SK-N-SH (cell line): ENCODE results near the gene GSE1. TPM values are rescaled to one million over a fixed set of nuclear protein-coding genes. Genes with fewer than 3 reads are reported as not detected.
A peak's percentile ranks its signal among the peaks of the same experiment; 100 is the strongest.

Source experiments
- CTCF ChIA-PET: fragments of 300-600, 350-600 bp; formaldehyde crosslinking; extraction: SDS; loops from one replicate; lab custom pipeline; 2021; lab: Yijun Ruan, JAX
- POLR2A ChIA-PET: fragments of 350-600 bp; sonication (Branson Sonifier 250); formaldehyde crosslinking; extraction: SDS; loops from one replicate; lab custom pipeline; 2020; ENCODE audit warnings: antibody characterized with exemption, inconsistent platforms; lab: Yijun Ruan, JAX
- DNase-seq: peaks from one replicate; pipeline ENCODE4 v3.0.0; 2012
- H2AFZ ChIP-seq: fragments of 200-600 bp; sonication (generic); 2 replicates; pipeline ENCODE4 v1.8.1; 2016; ENCODE audit warnings: antibody characterized with exemption, mild to moderate bottlenecking, low read depth
- H3F3A ChIP-seq: fragments of 200-600 bp; sonication (generic); replicated peaks from 2 replicates; pipeline ENCODE3; 2016; ENCODE audit warnings: antibody characterized with exemption, mild to moderate bottlenecking; ENCODE audit not compliant: insufficient read depth
- H3K27ac ChIP-seq, 2 experiments: fragments of 200-500 bp in 1 of 2; fragments of 200-600 bp in 1 of 2; sonication (Bioruptor generic) in 1 of 2; sonication (generic), shearing (Covaris generic) in 1 of 2; 2 replicates each; pipeline versions ENCODE4 v1.5.1 to v1.6.1; 2014 to 2016; ENCODE audit warnings: low read depth in 2 of 2, inconsistent platforms in 1 of 2, low read length in 1 of 2, mild to moderate bottlenecking in 1 of 2, mixed read lengths in 1 of 2
- H3K27me3 ChIP-seq: fragments of 200-600 bp; sonication (generic), shearing (Covaris generic); 2 replicates; pipeline ENCODE4 v1.6.1; 2016; ENCODE audit warnings: mixed run types; ENCODE audit not compliant: insufficient read depth
- H3K36me3 ChIP-seq, 2 experiments: fragments of 200-500 bp in 1 of 2; fragments of 200-600 bp in 1 of 2; sonication (Bioruptor generic) in 1 of 2; sonication (generic) in 1 of 2; replicated peaks in 1 of 2; 2 replicates each; pipeline versions ENCODE3 to v1.5.1; 2014 to 2016; ENCODE audit warnings: low read length in 1 of 2, mild to moderate bottlenecking in 1 of 2; ENCODE audit not compliant: insufficient read depth in 2 of 2, control insufficient read depth in 1 of 2
- H3K4me1 ChIP-seq, 2 experiments: fragments of 200-500 bp in 1 of 2; fragments of 200-600 bp in 1 of 2; sonication (Bioruptor generic) in 1 of 2; sonication (generic), shearing (Covaris generic) in 1 of 2; 2 replicates each; pipeline versions ENCODE4 v1.5.1 to v1.6.1; 2014 to 2016; ENCODE audit warnings: low read depth in 1 of 2, low read length in 1 of 2, mixed run types in 1 of 2; ENCODE audit not compliant: insufficient read depth in 2 of 2, control insufficient read depth in 1 of 2
- H3K4me2 ChIP-seq: fragments of 200-600 bp; sonication (generic), shearing (Covaris generic); 2 replicates; pipeline ENCODE4 v1.6.1; 2017; ENCODE audit warnings: mixed run types
- H3K4me3 ChIP-seq, 2 experiments: fragments of 200-500 bp in 1 of 2; fragments of 200-600 bp in 1 of 2; sonication (Bioruptor generic) in 1 of 2; sonication (generic), shearing (Covaris generic) in 1 of 2; 2 replicates each; pipeline versions ENCODE4 v1.5.1 to v1.8.1; 2014 to 2016; ENCODE audit warnings: low read depth in 2 of 2, inconsistent platforms in 1 of 2, low read length in 1 of 2, mild to moderate bottlenecking in 1 of 2, mixed read lengths in 1 of 2, moderate library complexity in 1 of 2
- H3K79me2 ChIP-seq: fragments of 200-600 bp; sonication (generic); 2 replicates; pipeline ENCODE4 v1.8.1; 2017; ENCODE audit warnings: mild to moderate bottlenecking; ENCODE audit not compliant: insufficient read depth
- H3K9ac ChIP-seq: fragments of 200-600 bp; sonication (generic); 2 replicates; pipeline ENCODE4 v1.6.1; 2017; ENCODE audit warnings: mixed run types
- H3K9me2 ChIP-seq: fragments of 200-600 bp; sonication (generic); 2 replicates; pipeline ENCODE4 v1.6.1; 2017; ENCODE audit warnings: mixed run types
- H3K9me3 ChIP-seq: fragments of 200-600 bp; sonication (generic); 2 replicates; pipeline ENCODE4 v1.6.1; 2017; ENCODE audit warnings: mixed run types, mild to moderate bottlenecking, moderate library complexity
- H4K20me1 ChIP-seq: fragments of 200-600 bp; sonication (generic); 2 replicates; pipeline ENCODE4 v1.6.1; 2017; ENCODE audit warnings: mild to moderate bottlenecking, mixed run types; ENCODE audit not compliant: insufficient read depth
- ELF1 ChIP-seq: IDR thresholded peaks from 2 replicates; pipeline ENCODE4 v1.4.0; 2012
- EP300 ChIP-seq, 2 experiments: IDR thresholded peaks; 2 replicates each; pipeline versions ENCODE4 v1.4.0 to v1.6.1; 2012; ENCODE audit warnings: borderline replicate concordance in 1 of 2, low read depth in 1 of 2, low read length in 1 of 2
- WGBS: methylation state at CpG from one replicate; pipeline ENCODE4 v1.1.6; 2017; ENCODE audit warnings: low lambda C conversion rate; 5-methylcytosine and 5-hydroxymethylcytosine counted together
- polyA plus RNA-seq, 3 experiments: library from polyadenylated mRNA; depleted of rRNA; stranded (reverse); fragments of >200 nt; gene quantifications; 2 replicates each; pipeline ENCODE4 v1.2.3, GENCODE V29; 2012
- TF ChIP-seq, protein P1 (sequence below): fragments of 150-350 bp; IDR thresholded peaks from 2 replicates; pipeline ENCODE4 v1.6.1; 2016; ENCODE audit warnings: mild to moderate bottlenecking, low read depth, low read length
- TF ChIP-seq, protein P2 (sequence below): fragments of 200-600 bp; sonication (generic); IDR thresholded peaks from 2 replicates; pipeline ENCODE4 v1.6.1; 2017; ENCODE audit warnings: antibody characterized with exemption, mild to moderate bottlenecking, moderate library complexity

GSE1 gene
- polyA plus RNA-seq, 1 of the 3 experiments (the other 2 are of a cell fraction) = 26.5 TPM

DNA sequence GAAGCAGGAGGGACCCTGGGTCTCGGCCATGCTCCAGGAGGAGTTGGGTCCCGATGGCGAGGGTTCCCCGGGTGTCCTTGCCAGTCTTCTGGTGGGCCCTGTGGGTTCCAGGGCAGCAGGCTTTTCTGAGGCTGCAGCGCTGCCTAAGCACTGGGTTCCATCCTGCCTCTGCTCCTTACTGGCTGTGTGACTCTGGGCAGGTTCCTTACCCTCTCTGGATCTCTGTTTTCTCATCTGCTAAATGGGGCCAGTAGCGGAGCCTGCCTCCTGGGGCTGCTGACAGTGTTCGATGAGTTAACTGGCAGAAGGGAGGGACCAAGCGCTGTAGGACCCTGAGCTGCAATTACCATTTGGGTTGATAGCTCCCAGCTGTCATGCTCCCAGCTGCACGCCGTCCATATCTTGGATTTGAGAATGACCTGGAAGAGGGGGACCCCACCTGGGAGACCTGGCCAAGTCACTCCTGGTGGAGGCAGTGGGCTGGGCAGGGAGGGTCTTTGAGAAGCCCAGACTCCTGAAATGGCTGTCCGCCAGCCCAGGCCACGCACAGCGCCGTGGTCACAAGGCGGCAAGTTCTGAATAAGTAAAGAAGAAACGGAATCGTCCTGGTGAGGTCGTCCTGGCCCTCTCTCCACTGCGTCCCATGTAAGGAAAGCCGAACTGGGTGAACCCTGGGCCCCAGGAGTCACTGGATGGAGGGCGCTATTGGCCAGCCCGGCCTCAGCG lies 47.2 kb upstream of the GSE1 start:
- no peak overlapping the region for H3K4me2 ChIP-seq
- CTCF ChIA-PET = interaction anchor here (0.7 to 5.0 kb wide), 4 partner anchors 8 to 51 kb away, joined by 3 to 34 read pairs (median 12); no protein-coding TSS in a partner anchor
- peaks cover 16 to 49% of the 10 kb centered on the region in 2 experiments; a peak in 3 of 4 replicates for H3K4me1 ChIP-seq
- TF ChIP-seq ELF1 (no peak), EP300 (IDR thresholded peaks at IDR 0.05; ENCODE audit: borderline replicate concordance in 1 of 2, low read depth in 1 of 2, low read length in 1 of 2) (no peak)
- TF ChIP-seq, protein P1, sequence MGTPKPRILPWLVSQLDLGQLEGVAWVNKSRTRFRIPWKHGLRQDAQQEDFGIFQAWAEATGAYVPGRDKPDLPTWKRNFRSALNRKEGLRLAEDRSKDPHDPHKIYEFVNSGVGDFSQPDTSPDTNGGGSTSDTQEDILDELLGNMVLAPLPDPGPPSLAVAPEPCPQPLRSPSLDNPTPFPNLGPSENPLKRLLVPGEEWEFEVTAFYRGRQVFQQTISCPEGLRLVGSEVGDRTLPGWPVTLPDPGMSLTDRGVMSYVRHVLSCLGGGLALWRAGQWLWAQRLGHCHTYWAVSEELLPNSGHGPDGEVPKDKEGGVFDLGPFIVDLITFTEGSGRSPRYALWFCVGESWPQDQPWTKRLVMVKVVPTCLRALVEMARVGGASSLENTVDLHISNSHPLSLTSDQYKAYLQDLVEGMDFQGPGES = no peak
- POLR2A ChIA-PET = interaction anchor here (0.5 kb wide), 1 partner anchor 46 kb away, joined by 3 read pairs; no protein-coding TSS in a partner anchor
- WGBS = 89% methylated on average over 18 of the region's 23 CpGs
- no peak overlapping the region for H3K4me3 ChIP-seq
- peaks cover 0 to 2% of the 10 kb centered on the region in 2 experiments for H3K36me3 ChIP-seq
- H3K9me3 ChIP-seq = no peaks in the 10 kb centered on the region
- no peaks in the 10 kb centered on the region for H3K27me3 ChIP-seq
- DNase-seq = no peak
- H3K79me2 ChIP-seq = peaks cover 68% of the 10 kb centered on the region
- peaks cover 77% of the 10 kb centered on the region for H4K20me1 ChIP-seq
- H3K9ac ChIP-seq = no peak overlapping the region
- no peak overlapping the region; a peak in 1 of 4 replicates for H3K27ac ChIP-seq
- no peak overlapping the region for H2AFZ ChIP-seq
- no peaks in the 10 kb centered on the region for H3F3A ChIP-seq
- no peaks in the 10 kb centered on the region for H3K9me2 ChIP-seq

DNA sequence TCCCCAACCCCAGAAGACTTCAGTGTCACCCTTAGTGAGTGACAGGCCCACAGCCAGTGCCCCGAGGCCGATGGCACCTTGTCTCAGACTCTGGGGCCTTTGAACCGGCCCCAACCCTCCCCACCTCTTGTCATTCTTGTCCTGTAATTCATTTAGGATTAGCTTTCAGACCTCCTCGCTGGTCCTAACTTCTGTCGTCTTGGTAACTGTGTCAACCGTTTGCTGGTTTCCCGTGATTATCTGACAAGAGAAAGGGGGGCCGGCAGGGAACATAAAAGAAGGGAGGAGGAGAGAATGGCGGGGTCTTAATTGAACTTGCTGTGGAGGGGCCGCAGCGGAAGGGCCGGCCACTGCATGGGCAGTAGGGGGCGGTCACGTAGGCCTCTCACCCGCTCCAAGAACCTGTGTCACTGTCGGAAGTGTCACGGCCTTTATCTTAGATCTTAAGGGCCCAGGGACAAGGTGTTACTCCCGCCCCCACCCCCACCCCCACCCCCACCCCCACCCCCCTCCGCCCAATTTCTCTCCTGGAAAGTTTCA lies 46.5 kb upstream of the GSE1 start:
- TF ChIP-seq, protein P2, sequence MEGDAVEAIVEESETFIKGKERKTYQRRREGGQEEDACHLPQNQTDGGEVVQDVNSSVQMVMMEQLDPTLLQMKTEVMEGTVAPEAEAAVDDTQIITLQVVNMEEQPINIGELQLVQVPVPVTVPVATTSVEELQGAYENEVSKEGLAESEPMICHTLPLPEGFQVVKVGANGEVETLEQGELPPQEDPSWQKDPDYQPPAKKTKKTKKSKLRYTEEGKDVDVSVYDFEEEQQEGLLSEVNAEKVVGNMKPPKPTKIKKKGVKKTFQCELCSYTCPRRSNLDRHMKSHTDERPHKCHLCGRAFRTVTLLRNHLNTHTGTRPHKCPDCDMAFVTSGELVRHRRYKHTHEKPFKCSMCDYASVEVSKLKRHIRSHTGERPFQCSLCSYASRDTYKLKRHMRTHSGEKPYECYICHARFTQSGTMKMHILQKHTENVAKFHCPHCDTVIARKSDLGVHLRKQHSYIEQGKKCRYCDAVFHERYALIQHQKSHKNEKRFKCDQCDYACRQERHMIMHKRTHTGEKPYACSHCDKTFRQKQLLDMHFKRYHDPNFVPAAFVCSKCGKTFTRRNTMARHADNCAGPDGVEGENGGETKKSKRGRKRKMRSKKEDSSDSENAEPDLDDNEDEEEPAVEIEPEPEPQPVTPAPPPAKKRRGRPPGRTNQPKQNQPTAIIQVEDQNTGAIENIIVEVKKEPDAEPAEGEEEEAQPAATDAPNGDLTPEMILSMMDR = peak; percentile 16; the same call in 1 of the 2 replicates
- TF ChIP-seq ELF1 = no peak
- TF ChIP-seq, all 33 proteins: peak for 1
- H3K9ac ChIP-seq = no peak overlapping the region
- no peak overlapping the region for H2AFZ ChIP-seq
- H3K79me2 ChIP-seq = peaks cover 68% of the 10 kb centered on the region
- H3K9me3 ChIP-seq = no peaks in the 10 kb centered on the region
- no peak overlapping the region for H3K4me2 ChIP-seq
- peaks cover 0 to 2% of the 10 kb centered on the region in 2 experiments for H3K36me3 ChIP-seq
- peaks cover 14 to 46% of the 10 kb centered on the region in 2 experiments; a peak in 3 of 4 replicates for H3K4me1 ChIP-seq
- ChIA-PET POLR2A (no interaction called here), CTCF (interaction anchor here (0.7 kb wide), 1 partner anchor 40 kb away, joined by 3 read pairs; no protein-coding TSS in a partner anchor)
- 81% methylated on average over 19 of the region's 19 CpGs for WGBS
- no peaks in the 10 kb centered on the region for H3F3A ChIP-seq
- no peak overlapping the region for H3K4me3 ChIP-seq
- H3K27me3 ChIP-seq = no peaks in the 10 kb centered on the region
- H3K9me2 ChIP-seq = no peaks in the 10 kb centered on the region
- no peak for DNase-seq
- H3K27ac ChIP-seq = no peak overlapping the region; a peak in 1 of 4 replicates
- H4K20me1 ChIP-seq = peaks cover 77% of the 10 kb centered on the region
